Retinal pigment epithelial cell (primary cell): ENCODE measurements around the gene CNTNAP2.
A peak's percentile ranks its signal among the peaks of the same experiment; 100 is the strongest.

ENCODE experiments used
- DNase-seq: peaks from one replicate; pipeline ENCODE4 v3.0.0-alpha.2; 2010; ENCODE audit warnings: low read depth
- H3K4me3 ChIP-seq: 2 replicates; pipeline ENCODE4 v1.5.1; 2011; ENCODE audit warnings: mild to moderate bottlenecking, low read length, control low read depth, moderate library complexity
- CTCF ChIP-seq: conservative IDR thresholded peaks from 2 replicates; pipeline ENCODE4 v1.5.1; 2011; ENCODE audit warnings: low read depth, low read length, control low read depth, inconsistent platforms

The CNTNAP2 gene

GRCh38 chr7:146736446-146737190 lies 620.0 kb downstream of the CNTNAP2 start:
- peak; percentile 39 for TF ChIP-seq CTCF
- DNase-seq: no peak

GRCh38 chr7:146740039-146740438 lies 623.4 kb downstream of the CNTNAP2 start:
- no peak for DNase-seq
- no peak for TF ChIP-seq CTCF
- H3K4me3 ChIP-seq: no peak overlapping the region

More at GRCh38 chr7:146736446-146737190, 620.0 kb downstream of the CNTNAP2 start:
- H3K4me3 ChIP-seq: no peak overlapping the region

GRCh38 chr7:146741911-146742310 lies 625.3 kb downstream of the CNTNAP2 start:
- TF ChIP-seq CTCF: no peak
- H3K4me3 ChIP-seq: no peak overlapping the region
- DNase-seq: no peak

GRCh38 chr7:146754385-146754784 lies 637.8 kb downstream of the CNTNAP2 start:
- TF ChIP-seq CTCF: no peak
- H3K4me3 ChIP-seq: no peak overlapping the region
- no peak for DNase-seq

- DNase-seq: no peak
- no peak overlapping the region for H3K4me3 ChIP-seq
- TF ChIP-seq CTCF: no peak
These were observed 639.0 kb downstream of the CNTNAP2 start for GRCh38 chr7:146755585-146755984.

GRCh38 chr7:146764458-146764857 lies 647.9 kb downstream of the CNTNAP2 start:
- no peak overlapping the region for H3K4me3 ChIP-seq
- DNase-seq: no peak
- no peak for TF ChIP-seq CTCF

- DNase-seq: no peak
These were observed 652.4 kb downstream of the CNTNAP2 start for GRCh38 chr7:146768957-146769356.

More at GRCh38 chr7:146768957-146769356, 652.4 kb downstream of the CNTNAP2 start:
- TF ChIP-seq CTCF: no peak
- H3K4me3 ChIP-seq: no peak overlapping the region
